ENCODE results near the gene ARHGAP26.
"Not testable (repeated sequence)": the region's sequence is repeated elsewhere in the genome, so short reads cannot be mapped to it uniquely, and the experiment has no call there.

The ARHGAP26 gene

DNA sequence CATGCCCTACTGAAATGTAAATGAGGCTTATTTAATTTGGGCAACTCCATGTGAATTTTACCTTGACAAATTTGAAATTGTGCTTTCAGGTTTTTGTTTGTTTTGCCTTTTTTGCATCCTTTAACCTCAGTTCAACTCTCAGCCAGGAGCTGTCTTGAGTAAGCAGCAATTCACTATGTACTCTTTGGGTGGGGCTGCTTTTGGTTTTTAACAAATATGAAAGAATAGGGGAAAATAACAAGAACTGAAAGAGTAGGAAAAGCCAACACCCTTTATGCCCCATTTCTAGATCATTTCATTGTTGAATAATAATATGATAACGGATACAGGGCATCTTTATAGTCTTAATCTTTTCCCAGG, 192.0 kb downstream of the ARHGAP26 start:
- no peak overlapping the region for H3K4me3 ChIP-seq
- no peak overlapping the region for H3K27ac ChIP-seq
- no peaks in the 10 kb centered on the region for H3K36me3 ChIP-seq
- TF ChIP-seq, protein P1, sequence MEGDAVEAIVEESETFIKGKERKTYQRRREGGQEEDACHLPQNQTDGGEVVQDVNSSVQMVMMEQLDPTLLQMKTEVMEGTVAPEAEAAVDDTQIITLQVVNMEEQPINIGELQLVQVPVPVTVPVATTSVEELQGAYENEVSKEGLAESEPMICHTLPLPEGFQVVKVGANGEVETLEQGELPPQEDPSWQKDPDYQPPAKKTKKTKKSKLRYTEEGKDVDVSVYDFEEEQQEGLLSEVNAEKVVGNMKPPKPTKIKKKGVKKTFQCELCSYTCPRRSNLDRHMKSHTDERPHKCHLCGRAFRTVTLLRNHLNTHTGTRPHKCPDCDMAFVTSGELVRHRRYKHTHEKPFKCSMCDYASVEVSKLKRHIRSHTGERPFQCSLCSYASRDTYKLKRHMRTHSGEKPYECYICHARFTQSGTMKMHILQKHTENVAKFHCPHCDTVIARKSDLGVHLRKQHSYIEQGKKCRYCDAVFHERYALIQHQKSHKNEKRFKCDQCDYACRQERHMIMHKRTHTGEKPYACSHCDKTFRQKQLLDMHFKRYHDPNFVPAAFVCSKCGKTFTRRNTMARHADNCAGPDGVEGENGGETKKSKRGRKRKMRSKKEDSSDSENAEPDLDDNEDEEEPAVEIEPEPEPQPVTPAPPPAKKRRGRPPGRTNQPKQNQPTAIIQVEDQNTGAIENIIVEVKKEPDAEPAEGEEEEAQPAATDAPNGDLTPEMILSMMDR (IDR thresholded peaks at IDR 0.05), result no peak
- no peaks in the 10 kb centered on the region for H3K9me3 ChIP-seq
- no peaks in the 10 kb centered on the region for H3K27me3 ChIP-seq
- intact Hi-C loops (cut with DNase I; ENCODE audit: low total_unique reads), result no loop called here
- DNase-seq, result no peak
- H3K4me1 ChIP-seq, result peaks cover 0 to 28% (median 12%) of the 10 kb centered on the region in 4 donors

DNA sequence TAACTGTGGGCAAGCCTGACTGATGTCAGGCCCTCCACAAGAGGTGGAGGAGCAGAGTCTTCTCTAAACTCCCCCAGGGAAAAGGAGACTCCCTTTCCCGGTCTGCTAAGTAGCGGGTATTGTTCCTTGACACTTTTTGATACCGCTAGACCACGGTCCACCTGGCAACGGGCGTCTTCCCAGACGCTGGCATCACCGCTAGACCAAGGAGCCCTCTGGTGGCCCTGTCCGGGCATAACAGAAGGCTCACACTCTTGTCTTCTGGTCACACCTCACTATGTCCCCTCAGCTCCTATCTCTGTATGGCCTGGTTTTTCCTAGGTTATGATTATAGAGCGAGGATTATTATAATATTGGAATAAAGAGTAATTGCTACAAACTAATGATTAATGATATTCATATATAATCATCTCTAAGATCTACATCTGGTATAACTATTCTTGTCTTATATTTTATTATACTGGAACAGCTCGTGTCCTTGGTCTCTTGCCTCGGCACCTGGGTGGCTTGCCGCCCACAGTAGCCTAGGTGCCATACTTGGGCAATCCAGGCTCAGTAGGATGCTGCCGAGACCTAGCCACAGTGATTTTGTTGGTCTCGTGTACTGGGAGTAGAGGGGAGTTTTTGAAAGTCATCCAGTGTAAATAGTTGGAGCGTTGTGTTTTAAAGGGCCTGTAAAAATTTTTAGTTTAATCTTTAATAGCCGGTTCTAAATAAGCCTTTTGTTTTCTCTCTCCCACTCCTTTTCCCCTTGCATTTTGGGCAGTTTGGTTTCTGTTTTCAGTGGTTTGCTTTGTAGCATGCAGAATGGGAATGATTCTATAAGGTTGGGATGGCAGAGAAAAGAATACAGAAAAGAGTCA, 195.3 kb downstream of the ARHGAP26 start:
- DNase-seq, result peak; percentile 39 to 70
- intact Hi-C loops (cut with DNase I; ENCODE audit: low total_unique reads); H3K9me3 ChIP-seq; H3K27me3 ChIP-seq; H3K27ac ChIP-seq; H3K4me3 ChIP-seq; H3K36me3 ChIP-seq: not testable (repeated sequence)
- H3K4me1 ChIP-seq, result peaks cover 0 to 25% (median 8%) of the 10 kb centered on the region in 4 donors
- TF ChIP-seq, protein P1 (IDR thresholded peaks at IDR 0.05), result peak; percentile 57 to 65

DNA sequence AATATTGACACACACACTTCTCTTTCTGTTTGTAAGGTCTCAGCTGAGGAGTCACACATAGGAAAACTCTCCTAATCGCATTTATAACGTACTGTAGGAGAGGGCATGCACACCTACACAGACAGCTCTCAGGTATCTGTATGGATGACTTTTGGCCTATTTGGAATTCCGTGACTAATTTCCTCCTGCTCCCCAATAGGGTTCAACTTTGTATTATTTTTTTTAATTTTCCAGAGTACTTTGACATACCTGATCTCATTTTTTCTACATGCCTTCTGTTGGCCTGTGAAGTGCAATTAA, 195.9 kb downstream of the ARHGAP26 start:
- TF ChIP-seq, protein P1 (IDR thresholded peaks at IDR 0.05), result no peak
- H3K27me3 ChIP-seq, result no peaks in the 10 kb centered on the region
- H3K27ac ChIP-seq, result no peak overlapping the region
- DNase-seq, result no peak
- no peak overlapping the region for H3K4me3 ChIP-seq
- H3K36me3 ChIP-seq, result no peaks in the 10 kb centered on the region
- H3K9me3 ChIP-seq, result no peaks in the 10 kb centered on the region
- intact Hi-C loops (cut with DNase I; ENCODE audit: low total_unique reads), result no loop called here
- peaks cover 0 to 25% (median 8%) of the 10 kb centered on the region in 4 donors for H3K4me1 ChIP-seq

DNA sequence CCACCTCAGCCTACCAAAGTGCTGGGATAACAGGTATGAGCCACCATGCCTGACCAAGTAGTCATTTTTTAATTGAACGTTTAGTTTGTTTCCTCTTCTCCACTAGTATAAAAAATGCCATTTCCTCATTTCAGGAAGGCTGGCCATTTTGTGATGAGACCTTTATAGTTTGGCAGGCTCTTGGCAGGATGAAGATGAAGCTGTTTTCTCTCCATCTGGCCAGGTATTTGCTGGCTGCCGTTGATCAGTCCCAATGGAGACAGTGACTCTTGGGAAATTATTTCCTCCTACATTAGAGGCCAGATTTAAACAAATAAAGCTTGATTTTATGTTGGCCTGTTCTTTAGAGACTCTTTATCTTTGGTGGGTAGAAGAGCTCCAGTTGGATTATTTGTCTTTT, 199.0 kb downstream of the ARHGAP26 start:
- H3K27me3 ChIP-seq, result no peaks in the 10 kb centered on the region
- no peaks in the 10 kb centered on the region for H3K36me3 ChIP-seq
- DNase-seq, result no peak
- peaks cover 0 to 37% (median 9%) of the 10 kb centered on the region in 4 donors for H3K4me1 ChIP-seq
- intact Hi-C loops (cut with DNase I; ENCODE audit: low total_unique reads), result no loop called here
- no peak overlapping the region for H3K4me3 ChIP-seq
- TF ChIP-seq, protein P1 (IDR thresholded peaks at IDR 0.05), result no peak
- no peaks in the 10 kb centered on the region for H3K9me3 ChIP-seq
- H3K27ac ChIP-seq, result no peak overlapping the region

DNA sequence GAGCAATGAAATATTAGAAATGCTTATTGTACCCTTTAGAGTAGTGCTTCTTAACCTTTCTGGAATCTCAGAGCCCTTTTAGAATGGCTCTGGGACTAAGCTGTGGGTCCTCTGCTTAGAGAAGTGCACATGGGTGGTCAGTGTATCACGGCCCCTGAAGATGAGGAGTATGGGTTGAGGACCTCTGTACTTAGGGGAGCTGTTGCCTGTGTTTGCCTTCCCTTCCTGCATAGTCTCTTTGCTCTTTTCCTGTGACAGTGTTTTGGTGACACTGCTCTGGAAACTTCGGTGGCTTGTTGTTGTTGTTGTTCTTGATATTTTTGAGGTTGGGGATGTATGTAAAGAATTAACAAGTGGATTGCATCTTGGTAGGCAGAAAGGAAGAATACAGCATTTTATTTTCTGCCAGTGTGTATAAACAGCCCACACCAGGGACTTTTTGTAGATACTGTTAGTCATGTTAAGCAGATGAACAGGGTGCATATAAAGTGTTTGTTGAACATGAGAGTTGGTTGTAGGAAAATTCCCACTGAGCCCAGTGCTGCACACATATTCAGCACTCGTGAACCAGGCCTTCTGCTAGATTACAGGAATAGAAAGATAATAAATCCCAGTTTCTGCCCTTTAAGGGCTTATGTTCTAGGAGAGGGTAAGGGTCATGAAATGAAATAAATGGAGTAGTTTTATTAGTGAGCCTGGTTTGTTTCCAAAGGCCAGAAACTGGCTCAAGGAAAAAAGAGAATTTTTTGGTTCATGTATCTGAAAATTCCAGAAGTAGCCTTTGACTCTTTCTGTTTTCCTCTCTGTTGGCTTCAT, 199.7 kb downstream of the ARHGAP26 start:
- Histone ChIP-seq H3K36me3 (no peaks in the 10 kb centered on the region), H3K27ac (no peak overlapping the region), H3K9me3 (no peaks in the 10 kb centered on the region), H3K4me1 (peaks cover 0 to 44% (median 11%) of the 10 kb centered on the region in 4 donors), H3K27me3 (no peaks in the 10 kb centered on the region), H3K4me3 (no peak overlapping the region)
- TF ChIP-seq, protein P1 (IDR thresholded peaks at IDR 0.05), result no peak
- intact Hi-C loops (cut with DNase I; ENCODE audit: low total_unique reads), result no loop called here
- no peak for DNase-seq
